K562 (cell line): ENCODE data around the gene TLR8. TPM values are rescaled to one million over a fixed set of nuclear protein-coding genes. Genes with fewer than 3 reads are reported as not detected.

Experiments used
- ATAC-seq: fragments of 200-7000 bp; cut with Tn5 transposase; 3 replicates; pipeline ENCODE4 v1.9.1; 2020; ENCODE audit warnings: moderate library complexity
- BruUV-seq: library from RNA; stranded (reverse); fragments of 400-500 nt; replicated peaks from 2 replicates; lab custom pipeline; 2021; lab: Mats Ljungman, UMichigan
- CTCF ChIA-PET: fragments of 300-600 bp; formaldehyde crosslinking; extraction: SDS; loops from one replicate; lab custom pipeline; 2021; ENCODE audit warnings: low intra/inter-chr PET ratio; lab: Yijun Ruan, JAX
- POLR2A ChIA-PET: fragments of 300-600, 350-650 bp; sonication (Branson Sonifier 250); formaldehyde crosslinking; extraction: SDS; loops from one replicate; lab custom pipeline; 2021; ENCODE audit warnings: antibody characterized with exemption, inconsistent platforms; lab: Yijun Ruan, JAX
- DNase-seq, 4 experiments: peaks; one replicate each; pipeline versions ENCODE4 v3.0.0 to v3.0.0-alpha.2; 2011 to 2018; ENCODE audit warnings: low spot score in 3 of 4, mixed read lengths in 3 of 4; ENCODE audit errors: extremely low read depth in 1 of 4
- FAIRE-seq: peaks from 2 replicates; lab custom pipeline; 2011; peaks lifted over from hg19 to GRCh38; lab: Jason Lieb, UNC
- H2AFZ ChIP-seq: 2 replicates; pipeline ENCODE4 v1.6.0; 2011; ENCODE audit warnings: low read depth, low read length, control low read depth, inconsistent platforms
- H3K27ac ChIP-seq: fragments of 200-600 bp; 3 replicates; pipeline ENCODE4 v1.8.0; 2011; ENCODE audit warnings: low read depth, mild to moderate bottlenecking, control low read depth, inconsistent platforms, low read length, moderate library complexity, mixed read lengths; ENCODE audit errors: extremely low read depth
- H3K27me3 ChIP-seq, 2 experiments: fragments of 300-600 bp in 1 of 2; 2 replicates in 1 of 2; 3 replicates in 1 of 2; pipeline versions ENCODE4 v1.6.0 to v1.8.0; 2011; ENCODE audit warnings: inconsistent platforms in 2 of 2, low read length in 2 of 2, mild to moderate bottlenecking in 1 of 2, mixed read lengths in 1 of 2, moderate library complexity in 1 of 2; ENCODE audit not compliant: control insufficient read depth in 2 of 2, insufficient read depth in 2 of 2
- H3K36me3 ChIP-seq: fragments of 300-600 bp; 3 replicates; pipeline ENCODE4 v1.8.0; 2011; ENCODE audit warnings: mild to moderate bottlenecking, low read length, inconsistent platforms; ENCODE audit not compliant: control insufficient read depth, insufficient read depth
- H3K4me1 ChIP-seq, 2 experiments: fragments of 200-600 bp in 1 of 2; replicated peaks in 1 of 2; 2 replicates in 1 of 2; 3 replicates in 1 of 2; pipeline versions ENCODE4 v1.5.1 to v1.8.0; 2011; ENCODE audit warnings: inconsistent platforms in 2 of 2, low read length in 2 of 2, mild to moderate bottlenecking in 1 of 2, mixed read lengths in 1 of 2, moderate library complexity in 1 of 2; ENCODE audit not compliant: control insufficient read depth in 2 of 2, insufficient read depth in 2 of 2
- H3K4me2 ChIP-seq: 2 replicates; pipeline ENCODE4 v1.6.1; 2011; ENCODE audit warnings: low read length, control low read depth, inconsistent platforms, mixed read lengths; ENCODE audit not compliant: insufficient read depth
- H3K4me3 ChIP-seq: fragments of 200-600 bp; sonication (generic), shearing (Covaris generic); 2 replicates; pipeline ENCODE4 v1.5.1; 2016; ENCODE audit warnings: control low read depth, inconsistent platforms
- H3K79me2 ChIP-seq: fragments of 200-600 bp; 3 replicates; pipeline ENCODE4 v1.8.0; 2011; ENCODE audit warnings: low read length, inconsistent platforms; ENCODE audit not compliant: control insufficient read depth, insufficient read depth
- H3K9ac ChIP-seq, 2 experiments: 2 replicates each; pipeline versions ENCODE4 v1.6.0 to v1.6.1; 2011; ENCODE audit warnings: low read depth in 2 of 2, low read length in 2 of 2, control low read depth in 1 of 2, inconsistent platforms in 1 of 2, mild to moderate bottlenecking in 1 of 2, mixed read lengths in 1 of 2; ENCODE audit not compliant: insufficient read depth in 1 of 2
- H3K9me1 ChIP-seq: one replicate; pipeline ENCODE4 v1.6.0; 2011; ENCODE audit warnings: inconsistent platforms, mild to moderate bottlenecking, low read length, moderate library complexity; ENCODE audit not compliant: control insufficient read depth, insufficient read depth
- H3K9me3 ChIP-seq: replicated peaks from 2 replicates; pipeline ENCODE4 v1.5.1; 2011; ENCODE audit warnings: low read depth, low read length, inconsistent platforms; ENCODE audit not compliant: control insufficient read depth, insufficient read depth
- H4K20me1 ChIP-seq: replicated peaks from 2 replicates; pipeline ENCODE4 v1.6.1; 2011; ENCODE audit warnings: low read length, inconsistent platforms, mixed read lengths; ENCODE audit not compliant: control insufficient read depth, insufficient read depth
- ARID1B ChIP-seq: fragments of 450-650 bp; IDR thresholded peaks from 2 replicates; pipeline ENCODE4 v1.6.1; 2016; ENCODE audit warnings: antibody characterized with exemption, mild to moderate bottlenecking, inconsistent platforms
- FOXP4 ChIP-seq: sonication (generic); formaldehyde crosslinking; IDR thresholded peaks from 2 replicates; pipeline ENCODE4 v1.8.0; 2022; ENCODE audit warnings: mild to moderate bottlenecking, missing genetic modification reagents, borderline replicate concordance
- HMGN3 ChIP-seq: IDR thresholded peaks from 2 replicates; pipeline ENCODE4 v1.6.1; 2011; ENCODE audit warnings: borderline replicate concordance, low read depth, mild to moderate bottlenecking, mixed read lengths, low read length; ENCODE audit not compliant: insufficient read length; ENCODE audit errors: extremely low read depth
- JUND ChIP-seq, 2 experiments: IDR thresholded peaks; 2 replicates in 1 of 2; 3 replicates in 1 of 2; pipeline ENCODE4 v1.6.1; 2011; ENCODE audit warnings: borderline replicate concordance in 2 of 2, low read depth in 2 of 2, low read length in 2 of 2, improper control_type of control experiment in 1 of 2, missing biosample characterization in 1 of 2, missing genetic modification characterization in 1 of 2, missing genetic modification reagents in 1 of 2
- MLLT1 ChIP-seq, 2 experiments: fragments of 450-650 bp; IDR thresholded peaks; 2 replicates each; pipeline ENCODE4 v1.6.1; 2016
- RAD21 ChIP-seq, 2 experiments: fragments of 250-450 bp in 1 of 2; fragments of 450-650 bp in 1 of 2; sonication (Bioruptor Pico) in 1 of 2; formaldehyde crosslinking in 1 of 2; IDR thresholded peaks in 1 of 2; conservative IDR thresholded peaks in 1 of 2; 2 replicates each; pipeline versions ENCODE4 v1.4.0 to v1.8.0; 2020 to 2022; ENCODE audit warnings: mild to moderate bottlenecking in 2 of 2, moderate library complexity in 1 of 2
- TEAD2 ChIP-seq: fragments of 450-650 bp; IDR thresholded peaks from 2 replicates; pipeline ENCODE4 v1.6.1; 2016; ENCODE audit warnings: missing genetic modification characterization, control low read depth, missing compliant biosample characterization
- ZNF592 ChIP-seq: fragments of 450-650 bp; IDR thresholded peaks from 2 replicates; pipeline ENCODE4 v1.6.1; 2017; ENCODE audit warnings: antibody characterized with exemption, mild to moderate bottlenecking
- WGBS: fragments of 100-300 bp; shearing (Covaris generic); methylation state at CpG from one replicate; pipeline ENCODE4 v1.1.6; 2016; ENCODE audit warnings: low coverage, mixed read lengths; ENCODE audit not compliant: insufficient coverage; ENCODE audit errors: missing lambda C conversion rate; 5-methylcytosine and 5-hydroxymethylcytosine counted together
- in situ Hi-C: fragments of 300-500 bp; cut with MboI; formaldehyde crosslinking; loops from 4 replicates; pipeline ENCODE4 v1.15.0; 2018; ENCODE audit warnings: inconsistent platforms, mixed read lengths
- intact Hi-C: fragments of 100-400 bp; cut with micrococcal nuclease; formaldehyde crosslinking; loops from 2 replicates; pipeline ENCODE4 v1.14.2; 2022
- polyA plus RNA-seq, 8 experiments: library from polyadenylated mRNA; depleted of rRNA in 4 of 8; stranded (reverse) in 5 of 8; unstranded in 3 of 8; fragments of >200 nt; fragmentation: Nextera tagmentation in 2 of 8; fragmentation: Illumina TruSeq in 1 of 8; extraction: Ambion mirVana in 2 of 8; extraction: Trizol in 1 of 8; gene quantifications; 2 replicates each; pipeline versions ENCODE4 v1.2.1 to v1.2.3, GENCODE V29; 2011 to 2014; ENCODE audit warnings: inconsistent platforms in 1 of 8, missing spikeins in 1 of 8
- total RNA-seq, 7 experiments: library from RNA; depleted of rRNA in 6 of 7; stranded (reverse); fragments of >200 nt in 6 of 7; fragmentation: Illumina TruSeq in 2 of 7; extraction: Trizol in 2 of 7; gene quantifications; 2 replicates each; pipeline versions ENCODE4 v1.2.1 to v1.2.3, GENCODE V29; 2011 to 2021; ENCODE audit warnings: low replicate concordance in 1 of 7

TLR8 gene
- total and polyA plus RNA-seq, 9 of the 15 experiments (the other 6 are each of a cell fraction or from before 2014, with no cell fraction given), result not detected

GRCh38 chrX:12946838-12947544 lies 40.6 kb downstream of the TLR8 start:
- peak overlapping the region in 1 of 2 experiments; percentile 54; a peak in 2 of 4 replicates for H3K9ac ChIP-seq
- no peaks in the 10 kb centered on the region for H4K20me1 ChIP-seq
- no TSS peak for BruUV-seq
- in situ Hi-C loops (no loop called here), intact Hi-C loops (loop anchor here (1.0 kb wide), 2 partner anchors 29 to 541 kb away; no protein-coding TSS in a partner anchor)
- FAIRE-seq, result peak; percentile 84
- H3K4me1 ChIP-seq, result peaks cover 5 to 55% of the 10 kb centered on the region in 2 experiments; a peak in 4 of 5 replicates
- H2AFZ ChIP-seq, result peak overlapping the region; percentile 88
- peak overlapping the region; percentile 35 for H3K4me2 ChIP-seq
- peak; percentile 70 to 89 (median 72) for DNase-seq
- H3K27ac ChIP-seq, result peak overlapping the region; percentile 79
- no peaks in the 10 kb centered on the region for H3K27me3 ChIP-seq
- H3K9me3 ChIP-seq, result no peaks in the 10 kb centered on the region
- 6% methylated on average over 4 of the region's 5 CpGs for WGBS
- H3K9me1 ChIP-seq, result no peaks in the 10 kb centered on the region
- no peaks in the 10 kb centered on the region; the same call in 2 of the 3 replicates for H3K79me2 ChIP-seq
- ATAC-seq, result peak; percentile 79
- CTCF ChIA-PET, result interaction anchor here (0.8 to 1.2 kb wide), 2 partner anchors 28 to 541 kb away, joined by 4 to 9 read pairs; partner anchors contain the start of gene TMSB4X
- POLR2A ChIA-PET, result interaction anchor here (0.6 to 1.7 kb wide), 10 partner anchors 9 to 541 kb away, joined by 3 to 10 read pairs (median 4); partner anchors contain the start of gene TMSB4X
- no peaks in the 10 kb centered on the region; the same call in 2 of the 3 replicates for H3K36me3 ChIP-seq
- H3K4me3 ChIP-seq, result no peak overlapping the region
- TF ChIP-seq ARID1B, result peak; percentile 20; the same call in 1 of the 2 replicates
- peak; percentile 78 for TF ChIP-seq ZNF592
- TF ChIP-seq RAD21 (CRISPR knock-in tag; conservative IDR thresholded peaks at IDR 0.05 in 1 of 2, IDR thresholded peaks at IDR 0.05 in 1 of 2), result peak; percentile 76 to 88
- TF ChIP-seq HMGN3, result no peak
- TF ChIP-seq TEAD2 (tag), result peak; percentile 69; the same call in 1 of the 2 replicates
- TF ChIP-seq MLLT1 (IDR thresholded peaks at IDR 0.05), result peak in 1 of 2 experiments; percentile 83; a peak in 2 of 4 replicates
- 0 out of 2 replicates have a peak, but pooled peaks have one; percentile 54 for TF ChIP-seq FOXP4 (CRISPR knock-in tag)
- TF ChIP-seq JUND (IDR thresholded peaks at IDR 0.05; ENCODE audit: borderline replicate concordance, low read depth, low read length), result peak; percentile 47; the same call in 1 of the 2 replicates
- peak; percentile 50; the same call in 2 of the 3 replicates for TF ChIP-seq JUND (tag; IDR thresholded peaks at IDR 0.05; ENCODE audit: borderline replicate concordance, low read depth, low read length)
